Gastroesophageal sphincter (tissue), 4 donors: Measurements from ENCODE around the gene EHMT1. TPM values are rescaled to one million over a fixed set of nuclear protein-coding genes. Genes with fewer than 3 reads are reported as not detected.

Experiments
- ATAC-seq: fragments of 150-250 bp; one replicate; pipeline ENCODE4 v1.9.1; 2016; ENCODE audit warnings: mild to moderate bottlenecking, moderate library complexity
- H3K27ac ChIP-seq, 4 donors: fragments of 200-600 bp; sonication (generic) in 3 of 4; 1 replicate in 3 of 4; 2 replicates in 1 of 4; pipeline ENCODE4 v1.5.1; 2016 to 2019
- H3K27me3 ChIP-seq: fragments of 200-600 bp; sonication (generic); one replicate; pipeline ENCODE4 v1.5.1; 2019
- H3K36me3 ChIP-seq, 2 donors: fragments of 200-600 bp; sonication (generic); one replicate each; pipeline ENCODE4 v1.5.1; 2019; ENCODE audit warnings: control low read depth in 1 of 2
- H3K4me1 ChIP-seq, 3 donors: fragments of 200-600 bp; sonication (generic); 1 replicate in 2 of 3; 2 replicates in 1 of 3; pipeline ENCODE4 v1.5.1; 2016 to 2019; ENCODE audit warnings: control low read depth in 2 of 3
- H3K4me3 ChIP-seq, 2 donors: fragments of 200-600 bp; sonication (generic); one replicate each; pipeline ENCODE4 v1.5.1; 2019; ENCODE audit warnings: mild to moderate bottlenecking in 1 of 2, moderate library complexity in 1 of 2
- H3K9me3 ChIP-seq, 3 donors: fragments of 200-600 bp; sonication (generic); one replicate each; pipeline ENCODE4 v1.5.1; 2017 to 2019; ENCODE audit warnings: control low read depth in 2 of 3
- EP300 ChIP-seq: sonication (generic); formaldehyde crosslinking; IDR thresholded peaks from one replicate; pipeline ENCODE4 v1.6.1; 2017; ENCODE audit warnings: antibody characterized with exemption, mild to moderate bottlenecking
- POLR2A ChIP-seq, 2 donors: fragments of 450-650 bp; IDR thresholded peaks; one replicate each; pipeline ENCODE4 v1.6.1; 2017; ENCODE audit warnings: antibody characterized with exemption in 2 of 2, mild to moderate bottlenecking in 2 of 2, moderate library complexity in 1 of 2
- POLR2AphosphoS5 ChIP-seq: sonication (generic); formaldehyde crosslinking; IDR thresholded peaks from one replicate; pipeline ENCODE4 v1.6.1; 2017; ENCODE audit warnings: antibody characterized with exemption
- WGBS, 2 donors: methylation state at CpG; one replicate each; pipeline ENCODE4 v1.1.5; 2018; ENCODE audit warnings: low coverage in 1 of 2; 5-methylcytosine and 5-hydroxymethylcytosine counted together
- total RNA-seq, 4 donors: library from RNA; depleted of rRNA; stranded (reverse); fragments of >200 nt; gene quantifications; one replicate each; pipeline ENCODE4 v1.1.0, GENCODE V29; 2016
- TF ChIP-seq, protein P1 (sequence below), 4 experiments: fragments of 200-600 bp in 2 of 4; fragments of 450-650 bp in 2 of 4; sonication (generic) in 1 of 4; IDR thresholded peaks; one replicate each; pipeline ENCODE4 v1.5.1; 2017 to 2019; ENCODE audit warnings: antibody characterized with exemption in 4 of 4, mild to moderate bottlenecking in 2 of 4, moderate library complexity in 2 of 4

The EHMT1 gene
- total RNA-seq, 4 donors from 2014 or later = 49.2 to 79.7 (median 64.7) TPM

DNA sequence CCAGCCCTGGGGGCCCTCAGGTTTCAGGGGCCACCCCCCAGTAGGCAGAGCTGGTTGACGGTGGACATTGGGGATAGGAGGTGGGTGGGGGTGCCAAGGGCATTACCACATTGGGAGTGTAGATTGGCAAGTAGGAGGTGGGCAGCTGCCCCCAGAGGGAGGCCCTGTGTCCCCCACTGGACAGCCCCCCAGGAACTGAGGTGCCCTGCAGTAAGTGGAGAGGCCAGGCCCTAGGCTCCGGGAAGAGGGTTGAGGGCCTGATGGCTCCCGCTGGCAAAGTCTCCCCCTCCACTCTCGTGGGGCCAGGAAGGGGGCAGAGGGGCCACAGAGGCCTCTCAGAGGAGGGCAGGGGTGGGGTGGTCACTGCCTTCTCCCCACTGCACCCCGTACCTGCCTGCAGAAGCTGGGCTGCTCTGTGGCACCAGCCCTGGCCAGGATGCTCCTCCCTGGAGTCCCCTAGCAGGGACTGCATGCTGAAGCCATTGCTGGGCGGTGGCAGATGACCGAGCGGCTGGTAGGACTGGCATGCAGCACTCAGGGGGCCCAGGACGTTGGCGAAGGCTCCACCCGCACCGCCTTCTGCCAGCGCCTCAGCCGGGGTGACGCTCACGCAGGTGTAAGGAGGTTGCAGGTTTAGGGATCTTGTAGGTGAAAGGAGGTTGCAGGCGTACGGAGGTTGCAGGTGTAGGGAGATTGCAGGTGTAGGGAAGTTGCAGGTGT lies 169.1 kb downstream of the EHMT1 start:
- TF ChIP-seq POLR2AphosphoS5 = no peak
- TF ChIP-seq EP300 = no peak
- TF ChIP-seq, protein P1, sequence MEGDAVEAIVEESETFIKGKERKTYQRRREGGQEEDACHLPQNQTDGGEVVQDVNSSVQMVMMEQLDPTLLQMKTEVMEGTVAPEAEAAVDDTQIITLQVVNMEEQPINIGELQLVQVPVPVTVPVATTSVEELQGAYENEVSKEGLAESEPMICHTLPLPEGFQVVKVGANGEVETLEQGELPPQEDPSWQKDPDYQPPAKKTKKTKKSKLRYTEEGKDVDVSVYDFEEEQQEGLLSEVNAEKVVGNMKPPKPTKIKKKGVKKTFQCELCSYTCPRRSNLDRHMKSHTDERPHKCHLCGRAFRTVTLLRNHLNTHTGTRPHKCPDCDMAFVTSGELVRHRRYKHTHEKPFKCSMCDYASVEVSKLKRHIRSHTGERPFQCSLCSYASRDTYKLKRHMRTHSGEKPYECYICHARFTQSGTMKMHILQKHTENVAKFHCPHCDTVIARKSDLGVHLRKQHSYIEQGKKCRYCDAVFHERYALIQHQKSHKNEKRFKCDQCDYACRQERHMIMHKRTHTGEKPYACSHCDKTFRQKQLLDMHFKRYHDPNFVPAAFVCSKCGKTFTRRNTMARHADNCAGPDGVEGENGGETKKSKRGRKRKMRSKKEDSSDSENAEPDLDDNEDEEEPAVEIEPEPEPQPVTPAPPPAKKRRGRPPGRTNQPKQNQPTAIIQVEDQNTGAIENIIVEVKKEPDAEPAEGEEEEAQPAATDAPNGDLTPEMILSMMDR (IDR thresholded peaks at IDR 0.05) = no peak
- no peak for TF ChIP-seq POLR2A (IDR thresholded peaks at IDR 0.05)
- H3K4me3 ChIP-seq = no peak overlapping the region
- no peak for ATAC-seq
- H3K36me3 ChIP-seq = peaks cover 0 to 99% of the 10 kb centered on the region in 2 donors
- H3K27me3 ChIP-seq = no peaks in the 10 kb centered on the region
- H3K27ac ChIP-seq = no peak overlapping the region
- no peaks in the 10 kb centered on the region for H3K9me3 ChIP-seq
- no peaks in the 10 kb centered on the region for H3K4me1 ChIP-seq
- 92% methylated on average over 10 of the region's 18 CpGs; no CpG with 5 or more reads in 1 of the 2 donors for whole genome bisulfite sequencing, 2 donors

DNA sequence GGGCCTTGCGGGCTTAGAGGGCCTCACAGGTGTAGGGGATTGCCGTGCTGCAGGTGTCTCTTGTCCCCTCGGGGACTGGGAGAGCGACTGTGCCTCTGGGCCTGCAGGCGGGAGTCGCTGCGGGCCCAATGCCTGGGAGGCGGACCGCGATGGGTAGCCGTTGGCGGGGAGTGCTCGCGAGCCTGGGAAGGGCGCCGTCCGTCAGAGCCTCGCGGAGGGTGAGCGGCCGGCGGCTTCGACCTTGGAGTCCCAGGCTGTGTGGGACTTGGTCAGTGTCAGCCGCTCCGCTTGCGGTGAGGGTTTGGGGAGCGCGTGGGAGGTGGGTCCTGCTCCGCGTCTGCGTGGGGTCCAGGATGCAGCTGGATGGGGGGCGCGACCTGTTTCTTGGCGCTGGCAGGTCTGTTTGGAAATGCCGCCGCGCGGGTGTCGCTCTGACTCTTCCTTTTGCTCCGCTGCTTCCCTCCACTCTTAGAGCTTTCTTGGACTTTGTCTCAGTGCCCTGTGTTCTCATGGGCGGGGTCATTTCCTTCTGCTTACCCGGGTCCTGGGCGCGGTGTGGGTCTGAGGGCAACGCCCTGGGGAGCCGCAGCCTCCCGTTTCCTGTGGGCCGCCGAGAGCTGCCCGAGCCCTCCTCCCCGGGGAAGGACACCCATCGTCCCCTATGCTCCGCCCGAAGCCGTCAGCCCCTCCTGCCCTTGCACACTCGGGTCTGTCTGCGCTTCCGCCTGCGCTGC lies 169.9 kb downstream of the EHMT1 start:
- Histone ChIP-seq H3K9me3 (no peaks in the 10 kb centered on the region), H3K4me1 (no peaks in the 10 kb centered on the region), H3K27me3 (no peaks in the 10 kb centered on the region), H3K27ac (no peak overlapping the region), H3K36me3 (peaks cover 0 to 99% of the 10 kb centered on the region in 2 donors), H3K4me3 (no peak overlapping the region)
- WGBS, 2 donors = 71 to 96% methylated on average over 5 to 14 of the region's 59 CpGs
- no peak for ATAC-seq
- TF ChIP-seq POLR2AphosphoS5 (no peak), EP300 (no peak)
- TF ChIP-seq, protein P1 (IDR thresholded peaks at IDR 0.05) = no peak

DNA sequence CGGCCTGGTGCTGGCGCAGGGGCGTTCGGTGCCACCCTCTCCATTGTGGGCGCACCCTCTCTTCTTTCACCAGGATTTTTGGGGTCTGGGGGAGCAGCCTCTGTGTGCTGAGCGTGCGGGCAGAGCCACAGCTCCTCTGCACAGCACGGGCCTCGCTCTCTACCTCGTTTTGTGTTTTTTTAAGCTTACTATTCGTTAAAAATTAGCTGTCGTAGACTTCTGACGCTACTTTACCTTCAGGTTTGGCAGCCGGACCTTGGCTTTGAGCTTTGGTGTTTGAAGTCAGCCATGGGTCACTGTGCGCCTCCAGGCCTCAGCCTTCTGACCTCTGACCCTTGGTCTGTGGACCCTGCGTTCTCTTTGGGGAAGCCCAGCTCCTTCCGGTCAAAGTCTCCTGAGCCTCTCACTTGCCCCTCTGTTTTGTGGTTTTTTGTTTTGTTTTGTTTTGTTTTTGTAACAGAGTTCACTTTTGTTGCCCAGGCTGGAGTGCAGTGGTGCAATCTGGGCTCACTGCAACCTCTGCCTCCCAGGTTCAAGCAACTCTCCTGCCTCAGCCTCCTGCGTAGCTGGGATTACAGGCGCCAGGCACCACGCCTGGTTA lies 170.6 kb downstream of the EHMT1 start:
- 69 to 84% methylated on average over 7 to 12 of the region's 20 CpGs for WGBS, 2 donors
- Histone ChIP-seq H3K27ac (no peak overlapping the region), H3K36me3 (peaks cover 0 to 99% of the 10 kb centered on the region in 2 donors), H3K9me3 (no peaks in the 10 kb centered on the region), H3K4me3 (no peak overlapping the region), H3K27me3 (no peaks in the 10 kb centered on the region), H3K4me1 (no peaks in the 10 kb centered on the region)
- TF ChIP-seq EP300 (no peak), POLR2AphosphoS5 (no peak), POLR2A (IDR thresholded peaks at IDR 0.05) (no peak)
- TF ChIP-seq, protein P1 (IDR thresholded peaks at IDR 0.05) = no peak
- ATAC-seq = no peak

DNA sequence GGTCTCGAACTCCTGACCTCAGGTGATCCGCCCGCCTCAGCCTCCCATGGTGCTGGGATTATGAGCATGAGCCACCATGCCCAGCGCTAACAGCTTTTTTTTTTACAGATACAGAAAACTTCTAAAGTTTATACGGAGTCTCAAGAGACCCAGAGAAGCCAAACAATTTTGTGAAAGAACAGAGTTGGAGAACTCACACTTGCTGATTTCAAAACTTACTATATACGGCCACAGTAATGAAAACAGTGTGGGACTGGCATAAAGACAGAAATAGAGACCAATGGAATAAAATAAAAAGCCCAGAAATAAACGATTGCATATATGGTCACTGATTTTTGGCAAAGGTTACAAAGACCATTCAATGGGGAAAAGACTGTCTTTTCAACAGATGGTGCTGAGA lies 173.1 kb downstream of the EHMT1 start:
- 81 to 85% methylated on average over 6 to 7 of the region's 7 CpGs for WGBS, 2 donors
- Histone ChIP-seq H3K27ac (no peak overlapping the region), H3K4me1 (no peaks in the 10 kb centered on the region), H3K4me3 (no peak overlapping the region), H3K36me3 (peaks cover 0 to 96% of the 10 kb centered on the region in 2 donors), H3K9me3 (no peaks in the 10 kb centered on the region), H3K27me3 (no peaks in the 10 kb centered on the region)
- TF ChIP-seq POLR2AphosphoS5 (no peak), POLR2A (IDR thresholded peaks at IDR 0.05) (no peak), EP300 (no peak)
- TF ChIP-seq, protein P1 (IDR thresholded peaks at IDR 0.05) = no peak
- no peak for ATAC-seq
